ENCODE measurements around the gene LRRC74B. TPM values are rescaled to one million over a fixed set of nuclear protein-coding genes. Genes with fewer than 3 reads are reported as not detected.

Gene LRRC74B
- total RNA-seq, 2 donors from 2014 or later, result not detected

DNA sequence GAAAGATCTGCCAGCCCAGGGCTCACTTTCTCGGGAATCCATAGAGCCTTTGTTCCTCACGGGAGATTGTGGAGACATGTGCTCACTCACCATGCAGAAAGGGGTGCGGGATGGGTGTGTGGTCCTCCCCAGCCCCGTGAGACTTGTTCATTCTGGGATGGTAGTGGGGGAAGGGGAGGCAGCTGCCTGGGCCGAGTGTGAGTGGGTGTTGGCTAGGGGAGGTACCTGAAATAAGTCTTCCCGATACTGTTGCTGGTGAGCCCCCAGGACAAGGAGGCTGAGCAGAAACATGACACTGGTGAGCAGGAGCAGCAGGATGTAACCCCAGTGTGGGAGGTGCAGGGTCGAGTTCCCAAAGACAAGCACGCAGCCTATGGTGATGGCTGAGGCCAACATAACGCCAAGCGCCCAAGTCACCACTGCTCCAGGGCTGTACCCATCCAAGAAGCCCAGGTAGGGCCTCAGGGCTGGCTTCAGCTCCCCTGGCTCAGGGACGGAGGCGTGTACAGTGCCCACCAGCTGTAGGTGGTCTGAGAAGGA, 16.2 kb upstream of the LRRC74B start:
- intact Hi-C loops (cut with DNase I), result loop anchor here (10.0 kb wide), 1 partner anchor 65 kb away; no protein-coding TSS in a partner anchor

DNA sequence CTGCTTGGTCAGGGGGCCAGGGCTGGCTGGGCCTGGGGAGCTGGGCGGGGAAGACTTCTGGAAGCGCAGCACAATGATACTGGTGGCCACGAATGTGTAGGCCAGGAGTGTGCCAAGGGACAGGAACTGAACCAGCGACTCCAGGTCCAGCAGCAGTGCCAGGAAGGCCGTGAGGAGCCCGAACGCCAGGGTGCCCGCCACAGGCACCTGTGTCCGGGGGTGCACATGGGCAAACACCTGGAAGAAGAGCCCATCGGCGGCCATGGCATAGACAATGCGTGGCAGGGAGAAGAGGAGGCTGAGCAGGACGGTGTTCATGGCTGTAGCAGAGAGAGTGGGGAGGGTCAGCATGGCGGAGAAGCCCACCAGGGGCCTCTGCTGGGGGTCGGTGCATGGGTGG, 15.7 kb upstream of the LRRC74B start:
- 80 to 88% methylated on average over 8 to 15 of the region's 15 CpGs for WGBS, 2 donors
- no peak for DNase-seq
- Histone ChIP-seq H3K36me3 (replicated peaks in 1 of 2; ENCODE audit: insufficient read depth in 1 of 2, low read depth in 2 of 2) (no peaks in the 10 kb centered on the region), H3K4me3 (no peak overlapping the region), H3K4me1 (peaks cover 10% of the 10 kb centered on the region), H3K9me3 (no peaks in the 10 kb centered on the region), H3K27ac (no peak overlapping the region), H3K27me3 (no peaks in the 10 kb centered on the region)
- no peak for ATAC-seq
- TF ChIP-seq, protein P1, sequence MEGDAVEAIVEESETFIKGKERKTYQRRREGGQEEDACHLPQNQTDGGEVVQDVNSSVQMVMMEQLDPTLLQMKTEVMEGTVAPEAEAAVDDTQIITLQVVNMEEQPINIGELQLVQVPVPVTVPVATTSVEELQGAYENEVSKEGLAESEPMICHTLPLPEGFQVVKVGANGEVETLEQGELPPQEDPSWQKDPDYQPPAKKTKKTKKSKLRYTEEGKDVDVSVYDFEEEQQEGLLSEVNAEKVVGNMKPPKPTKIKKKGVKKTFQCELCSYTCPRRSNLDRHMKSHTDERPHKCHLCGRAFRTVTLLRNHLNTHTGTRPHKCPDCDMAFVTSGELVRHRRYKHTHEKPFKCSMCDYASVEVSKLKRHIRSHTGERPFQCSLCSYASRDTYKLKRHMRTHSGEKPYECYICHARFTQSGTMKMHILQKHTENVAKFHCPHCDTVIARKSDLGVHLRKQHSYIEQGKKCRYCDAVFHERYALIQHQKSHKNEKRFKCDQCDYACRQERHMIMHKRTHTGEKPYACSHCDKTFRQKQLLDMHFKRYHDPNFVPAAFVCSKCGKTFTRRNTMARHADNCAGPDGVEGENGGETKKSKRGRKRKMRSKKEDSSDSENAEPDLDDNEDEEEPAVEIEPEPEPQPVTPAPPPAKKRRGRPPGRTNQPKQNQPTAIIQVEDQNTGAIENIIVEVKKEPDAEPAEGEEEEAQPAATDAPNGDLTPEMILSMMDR (IDR thresholded peaks at IDR 0.05), result no peak
- TF ChIP-seq POLR2A (IDR thresholded peaks at IDR 0.05), result no peak
- intact Hi-C loops (cut with DNase I), result loop anchor here (10.0 kb wide), 1 partner anchor 65 kb away; no protein-coding TSS in a partner anchor

More for the DNA sequence above, 16.2 kb upstream of the LRRC74B start:
- TF ChIP-seq, protein P1 (IDR thresholded peaks at IDR 0.05), result no peak
- no peak for TF ChIP-seq POLR2A (IDR thresholded peaks at IDR 0.05)
- H3K36me3 ChIP-seq (replicated peaks in 1 of 2; ENCODE audit: insufficient read depth in 1 of 2, low read depth in 2 of 2), result no peaks in the 10 kb centered on the region
- DNase-seq (no peak), ATAC-seq (no peak)
- no peaks in the 10 kb centered on the region for H3K27me3 ChIP-seq
- no peak overlapping the region for H3K4me3 ChIP-seq
- no peak overlapping the region for H3K27ac ChIP-seq
- no peaks in the 10 kb centered on the region for H3K9me3 ChIP-seq
- H3K4me1 ChIP-seq, result peaks cover 10% of the 10 kb centered on the region
- 63 to 69% methylated on average over 8 to 10 of the region's 12 CpGs for WGBS, 2 donors

DNA sequence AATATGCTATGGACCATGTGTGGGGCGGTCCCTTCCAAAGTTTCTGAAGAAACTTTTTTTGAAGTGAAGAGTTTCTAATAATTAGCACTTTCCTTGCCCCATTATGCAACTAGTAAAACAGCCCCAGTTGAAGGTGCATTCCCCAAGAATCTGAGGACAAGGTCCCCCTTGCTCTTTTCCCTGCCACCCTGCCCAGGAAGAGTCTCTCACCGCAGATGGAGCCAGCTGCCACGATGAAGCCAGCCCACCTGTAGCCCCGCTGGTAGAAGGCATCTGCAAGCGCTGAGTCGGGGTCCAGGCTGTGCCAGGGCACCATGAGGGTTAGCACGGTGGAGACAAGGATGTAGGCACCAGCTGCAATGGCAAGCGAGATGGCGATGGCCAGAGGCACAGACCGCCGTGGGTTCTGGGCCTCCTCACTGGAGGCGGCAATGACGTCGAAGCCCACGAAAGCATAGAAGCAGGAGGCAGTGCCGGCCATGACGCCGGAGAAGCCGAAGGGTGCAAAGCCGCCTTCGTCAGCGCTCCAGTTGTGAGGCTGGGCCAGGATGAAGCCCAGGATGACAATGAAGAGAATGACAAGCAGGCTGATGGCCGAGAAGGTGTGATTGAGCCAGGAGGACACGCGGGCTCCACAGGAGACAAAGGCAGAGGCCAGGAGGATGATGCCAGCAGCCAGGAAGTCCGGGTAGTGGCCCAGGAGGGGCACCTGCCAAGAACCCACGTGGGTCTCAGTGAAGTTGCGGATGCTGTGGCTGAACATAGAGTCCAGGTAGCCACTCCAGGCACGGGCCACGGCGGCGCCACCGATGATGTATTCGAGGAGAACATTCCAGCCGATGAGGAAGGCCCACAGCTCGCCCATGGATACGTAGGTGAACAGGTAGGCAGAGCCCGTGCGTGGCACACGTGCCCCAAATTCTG, 14.9 kb upstream of the LRRC74B start:
- DNase-seq, result no peak
- no peaks in the 10 kb centered on the region for H3K27me3 ChIP-seq
- WGBS, 2 donors, result 87 to 91% methylated on average over 25 to 40 of the region's 40 CpGs

DNA sequence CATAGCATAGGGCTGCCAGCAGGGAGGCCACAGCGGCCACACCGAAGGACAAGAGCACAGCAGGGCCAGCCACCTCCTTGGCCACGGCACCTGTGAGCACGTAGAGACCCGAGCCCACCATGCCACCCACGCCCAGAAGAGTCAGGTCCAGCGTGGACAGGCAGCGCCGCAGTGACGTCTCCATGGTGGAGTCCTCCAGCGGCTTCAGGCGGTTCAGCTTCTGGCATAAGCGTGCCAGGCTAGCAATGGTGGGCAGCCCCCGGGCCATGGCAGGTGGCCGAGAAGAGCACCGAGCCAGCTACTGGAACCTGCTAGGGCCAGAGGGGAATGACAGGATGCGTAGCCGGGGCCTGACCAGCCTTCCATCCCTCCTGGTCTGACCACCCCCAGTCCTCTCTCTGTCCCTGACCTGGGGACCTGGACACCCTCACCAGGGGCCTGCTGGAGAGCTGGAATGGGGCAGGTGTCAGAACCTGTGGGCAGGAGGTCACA, 14.2 kb upstream of the LRRC74B start:
- 95% methylated on average over 18 of the region's 18 CpGs; no CpG with 5 or more reads in 1 of the 2 donors for WGBS, 2 donors
- no peak for ATAC-seq
- DNase-seq, result no peak
- Histone ChIP-seq H3K27ac (no peak overlapping the region), H3K4me3 (no peak overlapping the region), H3K27me3 (no peaks in the 10 kb centered on the region), H3K36me3 (replicated peaks in 1 of 2; ENCODE audit: insufficient read depth in 1 of 2, low read depth in 2 of 2) (no peaks in the 10 kb centered on the region), H3K4me1 (peaks cover 10% of the 10 kb centered on the region), H3K9me3 (no peaks in the 10 kb centered on the region)
- intact Hi-C loops (cut with DNase I), result loop anchor here (10.0 kb wide), 1 partner anchor 63 kb away; no protein-coding TSS in a partner anchor
- TF ChIP-seq, protein P1 (IDR thresholded peaks at IDR 0.05), result no peak
- TF ChIP-seq POLR2A (IDR thresholded peaks at IDR 0.05), result no peak

More for the DNA sequence above, 14.9 kb upstream of the LRRC74B start:
- intact Hi-C loops (cut with DNase I), result loop anchor here (10.0 kb wide), 1 partner anchor 64 kb away; no protein-coding TSS in a partner anchor
- Histone ChIP-seq H3K9me3 (no peaks in the 10 kb centered on the region), H3K4me3 (no peak overlapping the region), H3K4me1 (peaks cover 10% of the 10 kb centered on the region), H3K36me3 (replicated peaks in 1 of 2; ENCODE audit: insufficient read depth in 1 of 2, low read depth in 2 of 2) (no peaks in the 10 kb centered on the region), H3K27ac (no peak overlapping the region)
- no peak for ATAC-seq
- TF ChIP-seq POLR2A (IDR thresholded peaks at IDR 0.05), result no peak
- TF ChIP-seq, protein P1 (IDR thresholded peaks at IDR 0.05), result no peak
